BLaER1 treated with 17β-estradiol and CSF1 and Interleukin-3, amounts not matched to agents 10 nM and 100 nM (cell line): Measurements from ENCODE around the gene DHRS9.

ENCODE experiments used
- H3K27ac ChIP-seq, 11 experiments: shearing (Covaris generic); formaldehyde crosslinking; 2 replicates each; pipeline ENCODE4 v1.8.1; 2022
- H3K27me3 ChIP-seq, 11 experiments: shearing (Covaris generic); formaldehyde crosslinking; 2 replicates each; pipeline ENCODE4 v1.8.1; 2022
- H3K36me3 ChIP-seq, 11 experiments: shearing (Covaris generic); formaldehyde crosslinking; 2 replicates each; pipeline ENCODE4 v1.8.1; 2022
- H3K4me1 ChIP-seq, 10 experiments: shearing (Covaris generic); formaldehyde crosslinking; 2 replicates each; pipeline ENCODE4 v1.8.1; 2022
- H3K4me2 ChIP-seq, 11 experiments: shearing (Covaris generic); formaldehyde crosslinking; 2 replicates each; pipeline ENCODE4 v1.8.1; 2022
- H3K4me3 ChIP-seq, 10 experiments: shearing (Covaris generic); formaldehyde crosslinking; 2 replicates each; pipeline ENCODE4 v1.8.1; 2022
- H3K9ac ChIP-seq, 11 experiments: shearing (Covaris generic); formaldehyde crosslinking; 2 replicates each; pipeline ENCODE4 v1.8.1; 2022
- H3K9me3 ChIP-seq, 11 experiments: shearing (Covaris generic); formaldehyde crosslinking; replicated peaks in 1 of 11; 2 replicates each; pipeline ENCODE4 v1.8.1; 2022
- H4K20me1 ChIP-seq, 11 experiments: shearing (Covaris generic); formaldehyde crosslinking; 2 replicates each; pipeline ENCODE4 v1.8.1; 2022
- Cebpa-rat ChIP-seq, 11 experiments: shearing (Covaris generic); IDR thresholded peaks; 2 replicates each; pipeline ENCODE4 v1.8.1; 2022

DHRS9 gene

DNA sequence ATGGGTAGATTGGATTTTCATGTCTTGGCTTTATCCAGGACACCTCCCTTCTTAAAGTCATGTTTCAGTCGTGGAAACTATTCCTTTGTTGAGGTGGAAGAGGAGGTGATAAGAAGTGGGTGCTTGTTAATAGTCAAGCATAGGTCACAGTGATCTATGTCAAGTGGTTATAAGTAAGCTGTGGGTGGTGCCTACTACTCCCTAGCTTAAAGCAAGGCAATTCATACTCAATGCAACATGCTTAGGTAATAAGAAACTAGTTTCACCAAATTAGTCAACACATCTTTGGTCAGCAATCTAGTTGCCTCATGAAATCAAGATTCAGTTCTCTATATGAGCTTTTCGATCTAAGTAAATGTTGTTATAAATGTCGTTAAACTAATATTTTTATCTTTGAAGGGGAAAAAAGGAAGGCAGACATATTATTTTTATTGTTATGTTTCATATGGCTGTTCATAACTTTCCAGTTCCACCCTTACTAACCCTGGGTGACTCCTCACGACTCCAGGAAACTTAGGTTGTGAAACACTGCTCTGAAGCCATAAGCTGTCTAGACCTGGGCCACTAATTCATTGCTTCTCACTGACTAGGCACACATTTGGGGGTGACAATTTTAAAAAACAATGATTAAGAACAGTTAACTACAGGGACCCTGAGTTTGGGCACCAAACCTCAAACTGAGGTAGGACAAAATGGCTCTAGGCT is 32.5 kb upstream of the DHRS9 start:
- no peaks in the 10 kb centered on the region for H3K27me3 ChIP-seq
- H3K9me3 ChIP-seq = peaks cover under 1 to 21% (median 2%) of the 10 kb centered on the region in 11 experiments; a peak in 15 of 22 replicates
- H3K36me3 ChIP-seq = no peaks in the 10 kb centered on the region
- H3K4me2 ChIP-seq = peak overlapping the region in 4 of 11 experiments; percentile 22 to 85 (median 64); a peak in 7 of 22 replicates
- no peak for TF ChIP-seq Cebpa-rat (IDR thresholded peaks at IDR 0.05)
- H4K20me1 ChIP-seq = no peaks in the 10 kb centered on the region
- H3K4me3 ChIP-seq = no peak overlapping the region
- H3K27ac ChIP-seq = peak overlapping the region in 3 of 11 experiments; percentile 19 to 73 (median 62); a peak in 5 of 22 replicates
- no peak overlapping the region for H3K9ac ChIP-seq
- peaks cover 20 to 58% (median 33%) of the 10 kb centered on the region in 10 experiments for H3K4me1 ChIP-seq

DNA sequence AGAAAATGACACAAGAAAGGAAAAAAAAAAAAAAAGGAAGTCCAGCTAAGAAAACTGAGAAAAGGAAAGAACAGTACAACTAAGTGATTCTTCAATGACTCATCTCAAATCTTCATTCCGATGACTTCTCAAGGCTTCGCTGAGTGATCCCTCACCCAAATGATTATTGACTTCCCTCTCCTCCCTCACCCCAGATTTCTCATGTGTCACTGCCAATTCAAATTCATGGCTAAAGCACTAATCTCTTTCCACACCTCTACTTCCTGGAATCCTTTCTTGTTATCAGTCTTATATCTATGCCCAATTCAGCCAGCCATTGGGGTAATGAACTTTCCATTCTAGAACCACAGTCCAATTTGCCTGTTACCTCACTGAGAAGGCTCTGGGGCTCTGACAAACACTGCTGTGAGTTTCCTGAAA is 31.0 kb upstream of the DHRS9 start:
- peak overlapping the region in 6 of 11 experiments; percentile 4 to 73 (median 59); a peak in 10 of 22 replicates for H3K27ac ChIP-seq
- H3K9ac ChIP-seq = 0 out of 22 replicates have a peak overlapping the region, but pooled peaks of 3 of the 11 experiments have one; percentile 13 to 50 (median 31)
- H3K36me3 ChIP-seq = 0 out of 22 replicates have a peak, but pooled peaks cover 0 to 6% (median 0%) of the 10 kb centered on the region in 11 experiments
- H3K4me3 ChIP-seq = no peak overlapping the region
- H4K20me1 ChIP-seq = no peaks in the 10 kb centered on the region
- no peak for TF ChIP-seq Cebpa-rat (IDR thresholded peaks at IDR 0.05)
- H3K9me3 ChIP-seq = peaks cover 15 to 29% (median 16%) of the 10 kb centered on the region in 11 experiments
- H3K27me3 ChIP-seq = no peaks in the 10 kb centered on the region
- H3K4me1 ChIP-seq = peaks cover 20 to 58% (median 33%) of the 10 kb centered on the region in 10 experiments
- H3K4me2 ChIP-seq = peak overlapping the region in 6 of 11 experiments; percentile 18 to 88 (median 59); a peak in 10 of 22 replicates

DNA sequence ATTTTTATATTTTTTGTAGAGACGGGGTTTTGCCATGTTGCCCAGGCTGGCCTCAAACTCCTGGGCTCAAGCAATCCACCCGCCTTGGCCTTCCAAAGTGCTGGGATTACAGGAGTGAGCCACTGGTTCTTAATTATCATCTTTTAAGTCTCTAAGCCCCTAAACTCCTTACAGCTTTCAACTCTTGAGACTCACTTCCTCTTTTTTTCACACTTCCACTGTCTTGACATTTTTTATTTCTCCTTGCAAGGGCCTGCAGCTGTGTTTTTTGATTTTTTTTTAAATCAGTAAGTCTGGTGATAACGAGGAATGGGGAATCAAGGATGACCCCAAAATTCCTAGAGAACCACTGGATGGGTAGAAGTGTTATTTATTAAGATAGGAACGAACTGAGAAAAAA is 29.7 kb upstream of the DHRS9 start:
- no peak for TF ChIP-seq Cebpa-rat (IDR thresholded peaks at IDR 0.05)
- 0 out of 22 replicates have a peak overlapping the region, but pooled peaks of 1 of the 11 experiments have one; percentile 31 for H3K27ac ChIP-seq
- H3K9ac ChIP-seq = no peak overlapping the region
- H3K4me2 ChIP-seq = peak overlapping the region in 9 of 11 experiments; percentile 7 to 88 (median 48); a peak in 12 of 22 replicates
- H3K4me1 ChIP-seq = peaks cover 20 to 58% (median 33%) of the 10 kb centered on the region in 10 experiments
- no peaks in the 10 kb centered on the region for H4K20me1 ChIP-seq
- peaks cover 0 to 6% (median 0%) of the 10 kb centered on the region in 11 experiments; a peak in 1 of 22 replicates for H3K36me3 ChIP-seq
- H3K9me3 ChIP-seq = peaks cover 28 to 38% (median 29%) of the 10 kb centered on the region in 11 experiments
- no peaks in the 10 kb centered on the region for H3K27me3 ChIP-seq
- no peak overlapping the region for H3K4me3 ChIP-seq

DNA sequence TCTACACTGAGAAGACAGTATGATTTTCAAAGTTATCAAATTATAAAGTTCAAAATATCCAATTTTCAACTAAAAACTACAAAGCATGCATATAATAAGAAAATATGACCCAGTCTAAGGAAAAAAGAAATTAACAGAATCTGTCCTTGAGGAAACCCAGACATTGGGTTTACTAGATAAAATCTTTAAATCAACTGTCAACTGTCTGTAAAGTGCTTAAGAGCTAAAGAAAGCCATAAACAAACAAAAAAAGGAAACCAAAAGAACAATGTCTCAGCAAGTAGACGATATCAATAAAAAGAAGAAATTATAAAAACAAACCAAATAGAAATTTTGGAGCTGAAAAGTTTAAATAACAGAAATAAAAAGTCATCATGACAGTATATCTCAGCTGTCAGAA is 27.8 kb upstream of the DHRS9 start:
- no peak for TF ChIP-seq Cebpa-rat (IDR thresholded peaks at IDR 0.05)
- Histone ChIP-seq H3K9me3 (peaks cover 36 to 56% (median 45%) of the 10 kb centered on the region in 11 experiments), H3K9ac (no peak overlapping the region; a peak in 1 of 22 replicates), H3K4me2 (peak overlapping the region in 7 of 11 experiments; percentile 34 to 88 (median 58); a peak in 9 of 22 replicates), H3K36me3 (peaks cover 0 to 6% (median 0%) of the 10 kb centered on the region in 11 experiments; a peak in 1 of 22 replicates), H3K4me3 (no peak overlapping the region), H3K4me1 (peaks cover 20 to 54% (median 33%) of the 10 kb centered on the region in 10 experiments), H3K27me3 (no peaks in the 10 kb centered on the region), H4K20me1 (no peaks in the 10 kb centered on the region), H3K27ac (peak overlapping the region in 1 of 11 experiments; percentile 41; a peak in 2 of 22 replicates)

DNA sequence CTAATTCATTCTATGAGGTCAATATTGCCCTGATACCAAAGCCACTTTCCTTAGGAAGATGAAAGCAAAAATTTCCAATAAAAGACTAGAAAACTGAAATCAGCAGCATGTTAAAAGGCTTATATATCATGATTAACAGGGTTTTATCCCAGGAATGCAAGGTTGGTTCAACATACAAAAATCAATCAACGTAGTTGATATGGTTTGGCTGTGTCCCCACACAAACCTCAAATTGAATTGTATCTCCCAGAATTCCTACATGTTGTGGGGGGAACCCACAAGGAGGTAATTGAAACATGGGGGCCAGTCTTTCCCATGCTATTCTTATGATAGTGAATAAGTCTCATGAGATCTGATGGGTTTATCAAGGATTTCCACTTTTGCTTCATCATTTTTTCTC is 26.5 kb upstream of the DHRS9 start:
- Histone ChIP-seq H3K4me1 (peaks cover 20 to 54% (median 32%) of the 10 kb centered on the region in 10 experiments), H3K4me2 (no peak overlapping the region), H3K27ac (no peak overlapping the region), H3K27me3 (no peaks in the 10 kb centered on the region), H3K4me3 (no peak overlapping the region), H3K9me3 (peaks cover 36 to 57% (median 46%) of the 10 kb centered on the region in 11 experiments), H4K20me1 (no peaks in the 10 kb centered on the region), H3K9ac (no peak overlapping the region), H3K36me3 (peaks cover 0 to 6% (median 0%) of the 10 kb centered on the region in 11 experiments; a peak in 1 of 22 replicates)
- no peak for TF ChIP-seq Cebpa-rat (IDR thresholded peaks at IDR 0.05)

DNA sequence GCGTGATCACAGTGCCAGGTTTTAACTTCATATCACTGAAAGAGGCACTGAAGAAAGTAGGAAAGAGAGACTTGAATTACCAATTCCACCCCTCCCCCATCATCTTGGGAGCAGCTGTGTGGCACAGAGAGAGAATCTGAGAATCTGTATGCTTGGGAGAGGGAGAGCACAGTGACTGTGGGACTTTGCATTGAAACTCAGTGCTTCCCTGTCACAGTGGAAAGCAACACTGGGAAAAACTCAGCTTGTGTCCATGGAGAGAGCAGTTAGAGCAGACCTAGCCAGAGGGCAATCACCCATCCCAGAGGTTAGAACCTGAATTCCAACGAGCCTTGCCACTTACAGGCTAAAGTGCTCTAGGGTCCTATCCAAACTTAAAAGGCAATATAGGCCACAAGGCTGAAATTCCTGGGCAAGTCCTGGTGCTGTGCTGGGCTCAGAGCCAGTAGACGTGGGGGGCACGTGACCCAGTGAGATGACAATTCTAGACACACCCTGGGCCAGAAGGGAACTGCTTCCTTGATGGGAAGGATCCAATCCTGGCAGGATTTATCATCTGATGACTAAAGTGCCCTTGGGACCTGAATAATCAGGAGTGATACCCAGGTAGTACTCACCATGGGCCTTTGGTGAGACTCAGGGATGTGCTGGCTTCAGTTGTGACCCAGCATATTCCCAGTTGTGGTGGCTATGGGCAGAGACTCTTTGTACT is 22.8 kb upstream of the DHRS9 start:
- H3K4me1 ChIP-seq = peaks cover 0 to 40% (median 4%) of the 10 kb centered on the region in 10 experiments; a peak in 11 of 20 replicates
- H3K4me2 ChIP-seq = peak overlapping the region in 3 of 11 experiments; percentile 40 to 81 (median 53); a peak in 5 of 22 replicates
- H3K27me3 ChIP-seq = no peaks in the 10 kb centered on the region
- no peaks in the 10 kb centered on the region for H4K20me1 ChIP-seq
- peaks cover 36 to 52% (median 46%) of the 10 kb centered on the region in 11 experiments for H3K9me3 ChIP-seq
- no peak for TF ChIP-seq Cebpa-rat (IDR thresholded peaks at IDR 0.05)
- no peak overlapping the region for H3K4me3 ChIP-seq
- no peak overlapping the region for H3K9ac ChIP-seq
- H3K36me3 ChIP-seq = peaks cover 0 to 6% (median 0%) of the 10 kb centered on the region in 11 experiments; a peak in 1 of 22 replicates
- peak overlapping the region in 1 of 11 experiments; percentile 13; a peak in 2 of 22 replicates for H3K27ac ChIP-seq

DNA sequence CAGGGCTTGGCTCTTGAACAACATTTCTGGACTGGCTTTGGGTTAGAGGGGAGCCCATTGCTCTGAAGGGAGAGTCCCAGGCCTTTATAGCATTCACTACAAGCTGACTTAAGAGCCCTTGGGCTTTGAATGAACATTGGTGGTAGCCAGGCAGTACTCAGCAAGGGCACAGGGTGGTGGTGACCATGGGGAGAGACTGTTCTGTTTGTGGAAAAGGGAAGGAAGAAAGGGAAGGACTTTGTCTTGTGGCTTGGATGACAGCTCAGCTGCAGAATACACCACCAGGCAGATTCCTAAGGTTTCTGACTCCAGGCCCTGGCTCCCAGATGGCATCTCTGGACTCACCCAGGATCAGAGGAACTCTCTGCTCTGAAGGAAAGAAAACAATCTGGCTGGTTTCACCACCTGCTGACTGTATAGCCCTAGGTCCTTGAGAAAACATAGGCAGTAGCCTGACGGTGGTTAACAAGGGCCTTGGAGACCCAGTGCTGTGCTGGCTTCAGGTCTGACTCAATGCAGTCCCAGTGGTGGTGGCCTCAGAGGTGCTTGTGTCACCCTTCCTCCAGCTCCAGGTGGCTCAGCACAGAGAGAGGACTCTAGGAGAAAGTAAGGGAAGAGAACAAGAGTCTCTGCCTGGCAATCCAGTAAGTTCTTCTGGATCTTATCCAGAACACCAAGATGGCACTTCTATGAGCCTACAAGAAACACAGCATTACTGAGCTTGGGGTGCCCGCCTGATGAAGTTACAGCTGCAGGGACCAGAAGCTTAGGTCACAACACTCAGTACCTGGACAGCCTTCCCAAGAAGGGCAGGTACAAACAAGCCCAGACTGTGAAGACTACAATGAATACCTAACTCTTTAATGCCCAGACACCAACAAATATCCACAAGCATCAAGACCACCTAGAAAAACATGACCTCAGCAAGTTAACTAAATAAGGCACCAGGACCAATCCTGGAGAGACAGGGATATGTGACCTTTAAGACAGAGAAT is 21.8 kb upstream of the DHRS9 start:
- peaks cover 31 to 47% (median 40%) of the 10 kb centered on the region in 11 experiments for H3K9me3 ChIP-seq
- H4K20me1 ChIP-seq = no peaks in the 10 kb centered on the region
- H3K36me3 ChIP-seq = peaks cover 0 to 6% (median 0%) of the 10 kb centered on the region in 11 experiments; a peak in 1 of 22 replicates
- no peaks in the 10 kb centered on the region for H3K27me3 ChIP-seq
- TF ChIP-seq Cebpa-rat (IDR thresholded peaks at IDR 0.05) = no peak
- H3K4me3 ChIP-seq = no peak overlapping the region
- peak overlapping the region in 2 of 11 experiments; percentile 13 to 32; a peak in 2 of 22 replicates for H3K27ac ChIP-seq
- 0 out of 22 replicates have a peak overlapping the region, but pooled peaks of 1 of the 11 experiments have one; percentile 0 for H3K9ac ChIP-seq
- H3K4me2 ChIP-seq = peak overlapping the region in 3 of 11 experiments; percentile 40 to 81 (median 53); a peak in 6 of 22 replicates
- peaks cover 0 to 36% (median 3%) of the 10 kb centered on the region in 10 experiments; a peak in 8 of 20 replicates for H3K4me1 ChIP-seq
